ENCODE data around the gene FIP1L1.

GRCh38 chr4:53500546-53500945, 123.1 kb downstream of the FIP1L1 start:
- TF ChIP-seq CTCF (IDR thresholded peaks at IDR 0.05; ENCODE audit: insufficient read depth, low read length, poor library complexity, severe bottlenecking), result no peak
- no peak for TF ChIP-seq EZH2phosphoT487 (conservative IDR thresholded peaks at IDR 0.05; ENCODE audit: low read length)
